Measurements from ENCODE around the gene PAK1IP1. TPM values are rescaled to one million over a fixed set of nuclear protein-coding genes. Genes with fewer than 3 reads are reported as not detected.
A peak's percentile ranks its signal among the peaks of the same experiment; 100 is the strongest.

PAK1IP1 gene
- total RNA-seq, 1 donor from 2014 or later: 6.1 TPM

GRCh38 chr6:10721850-10722569 lies 27.2 kb downstream of the PAK1IP1 start:
- peaks cover 7 to 20% of the 10 kb centered on the region in 2 donors for H3K4me1 ChIP-seq
- H3K4me3 ChIP-seq: peak overlapping the region; percentile 66 to 91
- TF ChIP-seq CTCF (IDR thresholded peaks at IDR 0.05): no peak
- no peak for DNase-seq (ENCODE audit: low spot score in 2 of 2)
- H3K36me3 ChIP-seq: peaks cover 2 to 17% of the 10 kb centered on the region in 2 donors
- H3K9me3 ChIP-seq: peaks cover 0 to 6% of the 10 kb centered on the region in 2 donors
- intact Hi-C loops (cut with DNase I): loop anchor here (1.0 kb wide), 2 partner anchors 25 to 28 kb away; partner anchors contain the start of genes C6orf52, PAK1IP1 and TMEM14B
- no peaks in the 10 kb centered on the region for H3K27me3 ChIP-seq
- H3K27ac ChIP-seq: peak overlapping the region; percentile 82 to 92

GRCh38 chr6:10722570-10722819 lies 27.7 kb downstream of the PAK1IP1 start:
- peak overlapping the region; percentile 82 to 92 for H3K27ac ChIP-seq

GRCh38 chr6:10722820-10723566 lies 28.2 kb downstream of the PAK1IP1 start, which contains the start of gene TMEM14C:
Gene TMEM14C (plus strand): TSS chr6:10723070. CDS start chr6:10724614, 1,544 bp downstream.
- H3K27me3 ChIP-seq: no peaks in the 10 kb centered on the region
- intact Hi-C loops (cut with DNase I): loop anchor here (1.0 kb wide), 3 partner anchors 24 to 213 kb away; partner anchors contain the start of genes C6orf52, PAK1IP1 and TMEM14B
- TF ChIP-seq CTCF (IDR thresholded peaks at IDR 0.05): no peak
- H3K9me3 ChIP-seq: peaks cover 0 to 6% of the 10 kb centered on the region in 2 donors
- H3K4me1 ChIP-seq: peaks cover 7 to 20% of the 10 kb centered on the region in 2 donors
- H3K36me3 ChIP-seq: peaks cover 2 to 24% of the 10 kb centered on the region in 2 donors
- peak within 1 kb of the TSS; percentile 66 to 91 for H3K4me3 ChIP-seq
- peak; percentile 95 to 100 for DNase-seq (ENCODE audit: low spot score in 2 of 2)
- H3K27ac ChIP-seq: peak within 1 kb of the TSS; percentile 82 to 92

More at GRCh38 chr6:10722570-10722819, 27.7 kb downstream of the PAK1IP1 start:
- intact Hi-C loops (cut with DNase I): loop anchor here (1.0 kb wide), 2 partner anchors 25 to 28 kb away; partner anchors contain the start of genes C6orf52, PAK1IP1 and TMEM14B
- no peak for TF ChIP-seq CTCF (IDR thresholded peaks at IDR 0.05)
- peaks cover 0 to 6% of the 10 kb centered on the region in 2 donors for H3K9me3 ChIP-seq
- H3K36me3 ChIP-seq: peaks cover 2 to 21% of the 10 kb centered on the region in 2 donors
- no peaks in the 10 kb centered on the region for H3K27me3 ChIP-seq
- no peak for DNase-seq (ENCODE audit: low spot score in 2 of 2)
- peak overlapping the region; percentile 66 to 91 for H3K4me3 ChIP-seq
- H3K4me1 ChIP-seq: peaks cover 7 to 20% of the 10 kb centered on the region in 2 donors

- H3K9me3 ChIP-seq: peaks cover 0 to under 1% of the 10 kb centered on the region in 2 donors
- H3K27ac ChIP-seq: peak overlapping the region; percentile 82 to 92
- peaks cover 7 to 20% of the 10 kb centered on the region in 2 donors for H3K4me1 ChIP-seq
- H3K4me3 ChIP-seq: peak overlapping the region; percentile 66 to 91
- intact Hi-C loops (cut with DNase I): loop anchor here (1.0 kb wide), 1 partner anchor 213 kb away; no protein-coding TSS in a partner anchor
- no peak for DNase-seq (ENCODE audit: low spot score in 2 of 2)
- TF ChIP-seq CTCF (IDR thresholded peaks at IDR 0.05): no peak
- no peaks in the 10 kb centered on the region for H3K27me3 ChIP-seq
- peaks cover 2 to 29% of the 10 kb centered on the region in 2 donors for H3K36me3 ChIP-seq
Observed at GRCh38 chr6:10723567-10723881, 28.8 kb downstream of the PAK1IP1 start.

- peak overlapping the region in 1 of 2 donors; percentile 91 for H3K4me3 ChIP-seq
- intact Hi-C loops (cut with DNase I): no loop called here
- DNase-seq (ENCODE audit: low spot score in 2 of 2): no peak
- H3K27ac ChIP-seq: no peak overlapping the region
- H3K9me3 ChIP-seq: no peaks in the 10 kb centered on the region
- no peaks in the 10 kb centered on the region for H3K27me3 ChIP-seq
- H3K4me1 ChIP-seq: peaks cover 7 to 20% of the 10 kb centered on the region in 2 donors
- H3K36me3 ChIP-seq: peaks cover 11 to 44% of the 10 kb centered on the region in 2 donors
- TF ChIP-seq CTCF (IDR thresholded peaks at IDR 0.05): no peak
Observed at GRCh38 chr6:10725044-10725443, 30.3 kb downstream of the PAK1IP1 start.

Measured in ascending aorta (tissue), 2 donors.